ENCODE results near the gene MSI2. TPM values are rescaled to one million over a fixed set of nuclear protein-coding genes. Genes with fewer than 3 reads are reported as not detected.

Gene MSI2
- total RNA-seq, 2 experiments from 2014 or later, result 131 to 164 TPM

- H3K9me3 ChIP-seq (ENCODE audit: low read length), result no peaks in the 10 kb centered on the region
- peaks cover 12% of the 10 kb centered on the region; the same call in 1 of the 2 replicates for H3K79me2 ChIP-seq (ENCODE audit: insufficient read depth, low read depth, low read length)
- no peak for TF ChIP-seq CTCF (conservative IDR thresholded peaks at IDR 0.05; ENCODE audit: low read length)
- no peak for TF ChIP-seq EZH2phosphoT487 (IDR thresholded peaks at IDR 0.05; ENCODE audit: borderline replicate concordance, low read depth, low read length)
- intact Hi-C loops (cut with micrococcal nuclease; ENCODE audit: unreplicated experiment), result loop anchor here (10.0 kb wide), 1 partner anchor 448 kb away; the partner anchor contains the start of gene SRSF1
- ChIA-PET POLR2A (interaction anchor here (0.5 to 1.0 kb wide), 3 partner anchors 63 to 191 kb away, joined by 3 to 5 read pairs (median 4); no protein-coding TSS in a partner anchor), CTCF (ENCODE audit: unreplicated experiment) (no interaction called here)
- H3K4me3 ChIP-seq (ENCODE audit: low read depth, low read length, poor library complexity, severe bottlenecking), result no peak overlapping the region
- peak overlapping the region; percentile 99 for H3K27ac ChIP-seq (ENCODE audit: low read depth, low read length, poor library complexity, severe bottlenecking)
- H4K20me1 ChIP-seq (ENCODE audit: insufficient read depth, low read length), result no peaks in the 10 kb centered on the region
- H2AFZ ChIP-seq (ENCODE audit: low read length), result no peak overlapping the region
- no TSS peak for BruUV-seq (replicated peaks)
- no peaks in the 10 kb centered on the region for H3K9me2 ChIP-seq (ENCODE audit: insufficient read depth, low read length)
- H3K4me1 ChIP-seq (ENCODE audit: insufficient read depth, low read length, poor library complexity, severe bottlenecking), result peaks cover 98% of the 10 kb centered on the region
- H3K36me3 ChIP-seq (ENCODE audit: insufficient read depth, low read length), result peaks cover 4% of the 10 kb centered on the region; the same call in 1 of the 2 replicates
- H3K4me2 ChIP-seq (ENCODE audit: low read length), result peak overlapping the region; percentile 90
- DNase-seq (ENCODE audit: low spot score), result no peak
Measured at GRCh38 chr17:57556320-57556719, 300.0 kb downstream of the MSI2 start.

DNA sequence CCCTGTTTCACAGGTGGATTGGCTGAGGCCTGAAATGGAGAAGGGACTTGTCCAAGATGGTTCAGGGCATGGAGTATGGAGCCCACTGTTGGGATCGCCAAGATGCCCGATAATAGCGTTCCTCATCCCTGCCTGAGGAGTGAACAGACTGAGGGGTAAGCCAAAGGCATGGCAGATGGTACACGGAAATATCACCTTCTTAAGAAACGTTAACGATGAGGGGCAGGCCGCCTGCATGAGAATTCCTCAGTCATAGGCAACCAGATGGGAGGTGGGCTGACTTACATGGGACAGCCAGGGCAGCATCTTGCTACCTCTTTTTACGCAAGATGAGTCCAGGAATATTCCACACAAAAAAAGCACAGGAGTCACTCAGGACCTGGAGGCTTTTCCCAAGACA lies 300.7 kb downstream of the MSI2 start:
- H3K4me3 ChIP-seq (ENCODE audit: low read depth, low read length, poor library complexity, severe bottlenecking), result no peak overlapping the region
- DNase-seq (ENCODE audit: low spot score), result no peak
- no peaks in the 10 kb centered on the region for H3K9me3 ChIP-seq (ENCODE audit: low read length)
- no peak overlapping the region for H2AFZ ChIP-seq (ENCODE audit: low read length)
- intact Hi-C loops (cut with micrococcal nuclease; ENCODE audit: unreplicated experiment), result loop anchor here (10.0 kb wide), 1 partner anchor 448 kb away; the partner anchor contains the start of gene SRSF1
- TF ChIP-seq EZH2phosphoT487 (IDR thresholded peaks at IDR 0.05; ENCODE audit: borderline replicate concordance, low read depth, low read length) (no peak), CTCF (conservative IDR thresholded peaks at IDR 0.05; ENCODE audit: low read length) (no peak)
- peak overlapping the region; percentile 90 for H3K4me2 ChIP-seq (ENCODE audit: low read length)
- ChIA-PET CTCF (ENCODE audit: unreplicated experiment) (no interaction called here), POLR2A (no interaction called here)
- H3K4me1 ChIP-seq (ENCODE audit: insufficient read depth, low read length, poor library complexity, severe bottlenecking), result peaks cover 100% of the 10 kb centered on the region
- no peaks in the 10 kb centered on the region for H4K20me1 ChIP-seq (ENCODE audit: insufficient read depth, low read length)
- no TSS peak for BruUV-seq (replicated peaks)
- peak overlapping the region; percentile 99 for H3K27ac ChIP-seq (ENCODE audit: low read depth, low read length, poor library complexity, severe bottlenecking)
- H3K36me3 ChIP-seq (ENCODE audit: insufficient read depth, low read length), result peaks cover 4% of the 10 kb centered on the region; the same call in 1 of the 2 replicates
- peaks cover 12% of the 10 kb centered on the region; the same call in 1 of the 2 replicates for H3K79me2 ChIP-seq (ENCODE audit: insufficient read depth, low read depth, low read length)
- no peaks in the 10 kb centered on the region for H3K9me2 ChIP-seq (ENCODE audit: insufficient read depth, low read length)

DNA sequence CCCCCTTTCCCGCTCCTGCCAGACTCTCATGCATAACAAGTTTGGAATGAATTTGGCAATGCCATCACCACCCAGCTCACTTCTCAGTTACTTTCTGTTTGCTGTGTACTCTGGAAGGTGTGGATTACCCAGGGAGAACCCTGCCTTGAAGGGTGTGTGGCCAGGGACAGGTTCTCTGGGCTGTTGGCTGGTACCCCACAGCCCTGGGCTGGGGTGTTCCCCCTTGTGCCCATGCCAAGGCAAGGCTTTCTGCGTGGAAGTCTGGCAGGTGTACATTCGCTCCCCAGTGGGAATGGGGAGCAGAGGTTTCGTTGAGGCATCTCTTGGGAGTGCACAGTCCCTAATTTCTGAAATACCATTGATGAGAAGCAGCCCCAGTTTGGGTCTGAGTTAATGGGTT lies 301.1 kb downstream of the MSI2 start:
- intact Hi-C loops (cut with micrococcal nuclease; ENCODE audit: unreplicated experiment), result loop anchor here (10.0 kb wide), 1 partner anchor 447 kb away; the partner anchor contains the start of gene SRSF1
- TF ChIP-seq EZH2phosphoT487 (IDR thresholded peaks at IDR 0.05; ENCODE audit: borderline replicate concordance, low read depth, low read length) (no peak), CTCF (conservative IDR thresholded peaks at IDR 0.05; ENCODE audit: low read length) (no peak)
- Histone ChIP-seq H4K20me1 (ENCODE audit: insufficient read depth, low read length) (no peaks in the 10 kb centered on the region), H3K4me3 (ENCODE audit: low read depth, low read length, poor library complexity, severe bottlenecking) (peak overlapping the region; percentile 33), H3K9me3 (ENCODE audit: low read length) (no peaks in the 10 kb centered on the region), H3K79me2 (ENCODE audit: insufficient read depth, low read depth, low read length) (peaks cover 12% of the 10 kb centered on the region; the same call in 1 of the 2 replicates), H3K9me2 (ENCODE audit: insufficient read depth, low read length) (no peaks in the 10 kb centered on the region), H3K27ac (ENCODE audit: low read depth, low read length, poor library complexity, severe bottlenecking) (peak overlapping the region; percentile 99), H3K36me3 (ENCODE audit: insufficient read depth, low read length) (peaks cover 4% of the 10 kb centered on the region; the same call in 1 of the 2 replicates), H3K4me1 (ENCODE audit: insufficient read depth, low read length, poor library complexity, severe bottlenecking) (peaks cover 100% of the 10 kb centered on the region), H2AFZ (ENCODE audit: low read length) (peak overlapping the region; percentile 1; the same call in 1 of the 2 replicates), H3K4me2 (ENCODE audit: low read length) (peak overlapping the region; percentile 90)
- DNase-seq (ENCODE audit: low spot score), result no peak
- CTCF ChIA-PET (ENCODE audit: unreplicated experiment), result interaction anchor here (0.8 kb wide), 1 partner anchor 314 kb away, joined by 3 read pairs; no protein-coding TSS in a partner anchor
- BruUV-seq (replicated peaks), result no TSS peak
- POLR2A ChIA-PET, result interaction anchor here (0.9 to 1.0 kb wide), 2 partner anchors 10 to 67 kb away, joined by 3 to 6 read pairs; no protein-coding TSS in a partner anchor
